Measurements from ENCODE around the gene TTLL6. TPM values are rescaled to one million over a fixed set of nuclear protein-coding genes. Genes with fewer than 3 reads are reported as not detected.

TTLL6 gene
- total RNA-seq, 4 donors from 2014 or later: 1.1 to 7.5 (median 1.5) TPM; not detected in 1

- no peak for TF ChIP-seq POLR2A (IDR thresholded peaks at IDR 0.05)
- no peak for DNase-seq
- H3K27me3 ChIP-seq: peaks cover 0 to 47% of the 10 kb centered on the region in 2 donors
- no peak overlapping the region for H3K4me3 ChIP-seq
- H3K27ac ChIP-seq: no peak overlapping the region
- H3K9me3 ChIP-seq: no peaks in the 10 kb centered on the region
- H3K4me1 ChIP-seq: peaks cover 0 to 16% (median 0%) of the 10 kb centered on the region in 4 donors
- H3K36me3 ChIP-seq: no peaks in the 10 kb centered on the region
These were observed 61.7 kb downstream of the TTLL6 start for GRCh38 chr17:48755356-48755755.

GRCh38 chr17:48754500-48755261 is 62.3 kb downstream of the TTLL6 start:
- Histone ChIP-seq H3K9me3 (no peaks in the 10 kb centered on the region), H3K27me3 (peaks cover 0 to 54% of the 10 kb centered on the region in 2 donors), H3K4me3 (no peak overlapping the region), H3K36me3 (no peaks in the 10 kb centered on the region), H3K27ac (no peak overlapping the region), H3K4me1 (peaks cover 0 to 16% (median 0%) of the 10 kb centered on the region in 4 donors)
- no peak for TF ChIP-seq CTCF (IDR thresholded peaks at IDR 0.05)
- no peak for TF ChIP-seq POLR2A (IDR thresholded peaks at IDR 0.05)
- no peak for DNase-seq

GRCh38 chr17:48753794-48754499 is 63.1 kb downstream of the TTLL6 start:
- H3K36me3 ChIP-seq: no peaks in the 10 kb centered on the region
- H3K4me1 ChIP-seq: peaks cover 0 to 16% (median 0%) of the 10 kb centered on the region in 4 donors
- H3K27ac ChIP-seq: no peak overlapping the region
- H3K9me3 ChIP-seq: no peaks in the 10 kb centered on the region
- no peak for DNase-seq
- TF ChIP-seq CTCF (IDR thresholded peaks at IDR 0.05) (no peak), POLR2A (IDR thresholded peaks at IDR 0.05) (no peak)
- peaks cover 0 to 58% of the 10 kb centered on the region in 2 donors for H3K27me3 ChIP-seq
- no peak overlapping the region for H3K4me3 ChIP-seq

- H3K4me1 ChIP-seq: peaks cover 0 to 16% (median 0%) of the 10 kb centered on the region in 4 donors
- no peak for DNase-seq
- no peak for TF ChIP-seq POLR2A (IDR thresholded peaks at IDR 0.05)
- no peak for TF ChIP-seq CTCF (IDR thresholded peaks at IDR 0.05)
These were observed 64.4 kb downstream of the TTLL6 start for GRCh38 chr17:48752399-48753288.

GRCh38 chr17:48751733-48752398 is 65.2 kb downstream of the TTLL6 start:
- H3K36me3 ChIP-seq: no peaks in the 10 kb centered on the region
- H3K27ac ChIP-seq: no peak overlapping the region
- H3K4me3 ChIP-seq: no peak overlapping the region
- DNase-seq: no peak
- H3K27me3 ChIP-seq: peaks cover 0 to 75% of the 10 kb centered on the region in 2 donors
- H3K4me1 ChIP-seq: peaks cover 0 to 22% (median 0%) of the 10 kb centered on the region in 4 donors
- TF ChIP-seq POLR2A (IDR thresholded peaks at IDR 0.05) (no peak), CTCF (IDR thresholded peaks at IDR 0.05) (no peak)
- H3K9me3 ChIP-seq: no peaks in the 10 kb centered on the region

More at GRCh38 chr17:48752399-48753288, 64.4 kb downstream of the TTLL6 start:
- no peak overlapping the region for H3K4me3 ChIP-seq
- H3K27me3 ChIP-seq: peaks cover 0 to 68% of the 10 kb centered on the region in 2 donors
- H3K36me3 ChIP-seq: no peaks in the 10 kb centered on the region
- H3K27ac ChIP-seq: no peak overlapping the region
- H3K9me3 ChIP-seq: no peaks in the 10 kb centered on the region
